ENCODE results near the gene STAB1.

STAB1 gene

DNA sequence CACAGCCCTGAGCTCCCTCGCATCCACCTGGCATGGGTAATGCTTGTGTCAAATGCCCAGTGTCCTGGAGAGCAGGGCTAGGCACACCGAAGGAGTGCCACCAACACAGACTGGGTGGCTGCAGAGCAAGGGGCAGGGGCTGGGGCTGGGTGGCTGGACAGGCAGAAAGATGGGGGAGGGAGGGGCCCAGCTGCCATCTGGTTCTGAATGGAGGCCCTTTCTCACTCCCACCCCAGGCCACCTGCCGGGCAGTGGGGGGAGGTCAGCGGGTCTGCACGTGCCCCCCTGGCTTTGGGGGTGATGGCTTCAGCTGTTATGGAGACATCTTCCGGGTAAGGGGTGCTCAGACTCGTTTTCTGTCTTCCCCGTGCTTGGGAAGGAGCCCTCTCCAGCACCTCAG is 17.0 kb downstream of the STAB1 start:
- no peak for DNase-seq

DNA sequence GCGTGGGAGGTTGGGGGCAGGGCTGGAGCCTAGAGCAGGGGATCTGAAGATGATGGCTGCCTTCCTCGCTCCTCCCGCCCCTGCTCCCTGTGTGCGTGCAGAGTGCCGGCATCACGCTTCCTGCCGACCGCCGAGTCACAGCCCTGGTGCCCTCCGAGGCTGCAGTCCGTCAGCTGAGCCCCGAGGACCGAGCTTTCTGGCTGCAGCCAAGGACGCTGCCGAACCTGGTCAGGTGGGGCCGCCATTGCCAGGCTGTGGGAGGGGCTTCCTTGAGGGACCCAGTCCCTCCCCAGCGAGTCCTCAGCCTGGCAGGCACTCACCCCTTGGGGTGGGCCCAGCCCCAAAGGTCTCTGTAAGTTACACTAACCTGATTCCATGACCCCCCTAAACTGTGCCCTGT is 17.6 kb downstream of the STAB1 start:
- no peak for DNase-seq

DNA sequence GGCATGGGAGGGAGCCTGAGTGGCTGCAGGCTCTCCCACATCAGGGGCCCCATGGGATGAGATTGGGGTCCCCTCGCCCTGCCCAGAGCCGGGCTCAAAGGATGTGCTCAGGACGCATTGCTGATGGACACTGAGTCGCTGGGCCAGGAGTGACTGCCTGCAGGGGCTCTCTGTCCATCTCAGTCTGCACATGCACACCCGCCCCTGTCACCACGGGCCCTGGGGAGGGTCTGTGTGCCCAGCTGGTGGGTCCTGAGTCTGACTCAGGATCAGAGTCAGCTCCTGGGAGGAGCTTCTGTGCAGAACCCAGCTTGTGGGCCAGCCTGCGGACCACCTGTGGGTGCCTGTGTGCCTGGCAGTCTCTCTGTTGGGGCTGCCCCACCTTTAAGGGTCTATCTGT is 18.1 kb downstream of the STAB1 start:
- no peak for DNase-seq

DNA sequence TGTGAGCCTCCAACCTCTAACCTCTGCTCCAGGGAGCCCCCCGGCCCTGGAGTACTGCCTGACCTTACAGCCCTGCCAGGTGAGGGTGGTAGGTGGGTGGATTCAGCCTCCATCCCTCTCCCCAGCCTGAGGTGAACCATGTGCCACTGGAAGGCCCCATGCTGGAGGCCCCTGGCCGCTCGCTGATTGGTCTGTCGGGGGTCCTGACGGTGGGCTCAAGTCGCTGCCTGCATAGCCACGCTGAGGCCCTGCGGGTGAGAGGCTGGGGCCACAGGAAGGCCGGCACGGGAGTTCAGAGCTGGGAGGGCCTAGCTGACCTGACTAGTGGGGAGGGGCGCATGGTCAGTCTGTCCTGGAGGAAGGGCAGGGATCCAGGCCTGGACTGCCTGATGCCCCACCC is 19.4 kb downstream of the STAB1 start:
- no peak for DNase-seq

DNA sequence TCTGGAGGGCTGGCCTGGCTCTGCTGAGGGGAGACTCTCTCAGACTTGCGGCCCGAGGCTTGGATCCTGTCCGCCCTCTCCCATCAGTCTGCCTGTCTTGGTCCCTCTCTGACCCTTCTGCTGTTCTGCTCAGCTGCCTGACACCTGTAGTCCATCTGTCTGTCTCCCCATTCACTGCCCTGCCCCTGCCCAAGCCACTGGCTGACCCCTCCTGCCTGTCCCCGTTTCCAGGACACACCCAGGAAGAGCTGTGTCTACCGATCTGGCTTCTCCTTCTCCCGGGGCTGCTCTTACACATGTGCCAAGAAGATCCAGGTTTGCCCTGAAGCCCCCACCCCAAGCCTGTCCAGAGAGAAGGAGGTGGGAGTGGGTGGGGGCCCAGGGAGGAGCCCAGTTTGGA is 20.1 kb downstream of the STAB1 start:
- DNase-seq, result no peak

DNA sequence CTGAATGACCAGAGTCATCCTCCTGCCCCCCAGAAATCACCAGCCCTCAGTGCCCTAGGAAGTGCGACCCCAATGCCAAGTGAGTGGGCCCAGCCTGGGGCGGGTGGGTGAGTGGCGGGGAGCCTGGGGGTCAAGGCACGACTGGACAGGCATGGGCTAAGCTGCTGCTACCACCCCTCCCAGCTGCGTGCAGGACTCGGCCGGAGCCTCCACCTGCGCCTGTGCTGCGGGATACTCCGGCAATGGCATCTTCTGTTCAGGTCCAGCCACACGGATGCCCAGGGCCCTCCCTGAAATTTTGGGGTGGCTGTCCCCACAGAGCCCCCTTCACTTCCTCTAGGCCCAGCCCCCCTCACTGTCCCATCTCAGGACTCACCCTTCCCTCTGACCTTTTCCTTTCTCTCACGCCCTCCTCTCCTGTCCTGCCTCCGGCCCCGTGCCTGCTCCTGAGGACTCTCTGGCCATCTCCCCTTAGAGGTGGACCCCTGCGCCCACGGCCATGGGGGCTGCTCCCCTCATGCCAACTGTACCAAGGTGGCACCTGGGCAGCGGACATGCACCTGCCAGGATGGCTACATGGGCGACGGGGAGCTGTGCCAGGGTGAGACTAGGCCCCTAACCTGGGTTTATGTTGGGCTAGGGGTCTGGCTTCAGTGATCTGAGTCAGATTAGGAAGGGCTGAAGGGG is 21.5 kb downstream of the STAB1 start:
- no peak for DNase-seq

DNA sequence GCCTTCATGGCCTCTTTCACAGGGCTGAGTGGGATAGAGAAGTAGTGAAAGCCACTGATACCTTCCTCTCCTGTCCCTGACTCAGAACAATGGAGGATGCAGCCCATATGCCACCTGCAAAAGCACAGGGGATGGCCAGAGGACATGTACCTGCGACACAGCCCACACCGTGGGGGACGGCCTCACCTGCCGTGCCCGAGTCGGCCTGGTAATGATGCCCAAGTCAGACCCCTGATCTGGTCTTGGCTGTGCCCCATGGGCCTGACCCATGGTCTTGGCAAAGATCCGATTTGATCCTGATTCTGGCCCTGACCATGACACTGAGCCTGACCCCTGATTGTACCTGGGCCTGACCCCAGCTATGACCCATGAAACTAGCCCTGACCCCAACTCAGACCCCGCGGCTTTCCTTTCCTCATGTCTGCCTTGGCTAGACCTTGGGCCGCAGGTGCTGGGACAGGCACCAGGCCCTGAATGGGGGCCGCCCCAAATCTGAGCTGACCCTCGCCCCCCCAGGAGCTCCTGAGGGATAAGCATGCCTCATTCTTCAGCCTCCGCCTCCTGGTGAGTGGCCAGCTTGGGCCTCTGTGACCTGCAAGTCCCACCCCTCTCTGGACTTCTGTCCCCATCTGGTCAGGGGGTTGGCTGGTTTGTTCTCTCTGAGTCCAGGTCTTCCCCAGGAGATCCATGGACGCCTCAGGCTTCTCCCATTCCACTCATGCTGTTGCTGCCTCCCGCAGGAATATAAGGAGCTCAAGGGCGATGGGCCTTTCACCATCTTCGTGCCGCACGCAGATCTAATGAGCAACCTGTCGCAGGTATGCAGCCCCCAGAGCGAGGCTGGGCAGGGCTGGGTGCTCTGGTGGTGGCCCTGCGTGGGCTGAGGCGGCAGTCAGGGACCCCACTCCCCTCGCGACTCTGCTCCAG is 22.9 kb downstream of the STAB1 start:
- DNase-seq, result no peak

DNA sequence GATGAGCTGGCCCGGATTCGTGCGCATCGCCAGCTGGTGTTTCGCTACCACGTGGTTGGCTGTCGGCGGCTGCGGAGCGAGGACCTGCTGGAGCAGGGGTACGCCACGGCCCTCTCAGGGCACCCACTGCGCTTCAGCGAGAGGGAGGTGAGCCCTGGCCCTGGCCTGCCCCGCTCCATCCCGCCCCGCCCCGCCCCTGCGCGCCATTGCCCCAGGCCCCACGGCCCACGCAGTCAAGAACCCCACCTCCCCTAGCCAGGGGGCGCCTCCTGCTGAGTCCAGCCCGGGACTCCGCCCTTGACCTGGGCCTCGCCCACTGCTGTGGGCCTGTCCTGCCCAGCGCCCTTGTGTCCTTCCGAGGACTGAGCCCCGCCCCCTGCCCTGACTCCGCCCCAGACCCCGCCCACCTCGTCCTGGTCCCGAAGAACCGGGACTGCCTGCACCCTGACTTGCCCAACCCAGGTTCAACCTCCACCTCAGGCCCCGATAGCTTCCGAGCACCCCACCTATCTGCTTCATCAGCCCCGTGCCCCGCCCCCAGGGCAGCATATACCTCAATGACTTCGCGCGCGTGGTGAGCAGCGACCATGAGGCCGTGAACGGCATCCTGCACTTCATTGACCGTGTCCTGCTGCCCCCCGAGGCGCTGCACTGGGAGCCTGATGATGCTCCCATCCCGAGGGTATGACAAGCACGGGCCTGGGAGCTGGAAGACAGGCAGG is 23.7 kb downstream of the STAB1 start:
- no peak for DNase-seq

DNA sequence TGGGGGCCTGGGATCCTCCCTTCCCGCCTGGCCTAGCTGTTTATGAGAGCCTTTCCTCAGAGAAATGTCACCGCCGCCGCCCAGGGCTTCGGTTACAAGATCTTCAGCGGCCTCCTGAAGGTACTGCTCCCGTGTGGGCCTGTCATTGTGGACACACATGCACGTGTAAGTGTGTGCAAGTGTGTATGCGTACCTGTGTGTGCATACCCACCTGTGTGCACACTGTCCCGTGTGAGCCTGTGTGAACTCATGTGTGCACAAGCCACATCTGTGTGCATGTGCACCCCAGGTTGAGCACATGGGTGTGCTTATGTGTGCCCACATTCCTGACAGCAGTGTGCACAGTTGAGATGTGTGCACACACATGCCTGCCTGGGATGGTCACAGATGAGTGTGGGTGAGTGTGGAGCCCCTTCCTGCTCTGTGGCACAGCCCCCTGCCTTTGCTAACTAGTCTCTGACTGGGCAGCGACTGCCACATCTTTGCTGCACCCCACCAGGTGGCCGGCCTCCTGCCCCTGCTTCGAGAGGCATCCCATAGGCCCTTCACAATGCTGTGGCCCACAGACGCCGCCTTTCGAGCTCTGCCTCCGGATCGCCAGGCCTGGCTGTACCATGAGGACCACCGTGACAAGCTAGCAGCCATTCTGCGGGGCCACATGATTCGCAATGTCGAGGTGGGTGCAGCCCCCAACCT is 24.5 kb downstream of the STAB1 start:
- DNase-seq, result no peak

DNA sequence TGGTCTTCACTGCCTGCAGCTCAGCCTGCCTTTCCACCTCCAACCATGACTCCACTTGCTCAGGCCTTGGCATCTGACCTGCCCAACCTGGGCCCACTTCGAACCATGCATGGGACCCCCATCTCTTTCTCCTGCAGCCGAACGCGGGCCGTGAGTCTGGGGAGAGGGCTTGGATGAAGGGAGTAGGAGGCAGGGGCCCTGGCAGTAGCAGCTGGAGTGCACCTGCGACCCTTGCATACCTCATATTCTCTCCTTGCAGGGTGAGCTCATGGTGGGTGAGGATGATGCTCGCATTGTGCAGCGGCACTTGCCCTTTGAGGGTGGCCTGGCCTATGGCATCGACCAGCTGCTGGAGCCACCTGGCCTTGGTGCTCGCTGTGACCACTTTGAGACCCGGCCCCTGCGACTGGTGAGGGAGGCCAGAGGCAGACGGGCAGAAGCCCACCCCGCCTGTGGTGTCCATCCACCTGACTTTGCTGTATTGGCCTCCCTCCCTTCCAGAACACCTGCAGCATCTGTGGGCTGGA is 25.1 kb downstream of the STAB1 start:
- DNase-seq, result no peak

DNA sequence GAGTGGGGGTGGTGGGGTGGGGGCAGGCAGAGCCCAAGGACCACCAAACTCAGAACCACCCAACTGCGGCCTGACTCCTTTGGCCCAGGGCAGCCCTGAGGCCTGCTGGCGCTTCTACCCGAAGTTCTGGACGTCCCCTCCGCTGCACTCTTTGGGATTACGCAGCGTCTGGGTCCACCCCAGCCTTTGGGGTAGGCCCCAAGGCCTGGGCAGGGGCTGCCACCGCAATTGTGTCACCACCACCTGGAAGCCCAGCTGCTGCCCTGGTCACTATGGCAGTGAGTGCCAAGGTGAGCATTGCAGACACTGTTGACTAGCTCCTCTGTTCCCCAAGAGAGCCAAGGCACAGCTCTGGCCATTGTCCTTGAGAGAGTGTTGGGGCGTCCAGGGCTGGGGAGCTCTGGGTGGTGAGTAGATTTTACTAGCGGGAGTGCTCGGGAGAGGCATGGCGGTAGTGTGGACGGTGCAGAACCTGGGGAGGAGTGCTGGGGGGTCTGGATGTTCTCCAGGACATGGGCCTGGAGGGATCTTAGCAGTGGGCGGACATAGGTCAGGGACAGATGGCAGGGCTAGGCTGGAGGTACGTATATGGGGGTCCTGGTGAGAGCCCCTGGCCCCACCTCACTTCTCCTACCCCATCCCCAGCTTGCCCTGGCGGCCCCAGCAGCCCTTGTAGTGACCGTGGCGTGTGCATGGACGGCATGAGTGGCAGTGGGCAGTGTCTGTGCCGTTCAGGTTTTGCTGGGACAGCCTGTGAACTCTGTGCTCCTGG is 25.8 kb downstream of the STAB1 start:
- no peak for DNase-seq

DNA sequence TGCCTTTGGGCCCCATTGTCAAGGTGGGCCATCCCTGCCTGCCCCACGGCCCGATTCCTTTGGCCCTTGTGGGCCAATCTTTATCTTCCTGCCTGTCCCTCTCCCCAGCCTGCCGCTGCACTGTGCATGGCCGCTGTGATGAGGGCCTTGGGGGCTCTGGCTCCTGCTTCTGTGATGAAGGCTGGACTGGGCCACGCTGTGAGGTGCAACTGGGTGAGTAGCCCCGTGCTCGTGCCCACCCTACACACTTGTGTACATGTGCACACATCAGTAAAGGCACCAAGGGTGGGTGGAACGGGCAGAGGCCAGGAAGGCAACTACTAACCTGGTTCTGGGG is 26.3 kb downstream of the STAB1 start:
- DNase-seq, result no peak

DNA sequence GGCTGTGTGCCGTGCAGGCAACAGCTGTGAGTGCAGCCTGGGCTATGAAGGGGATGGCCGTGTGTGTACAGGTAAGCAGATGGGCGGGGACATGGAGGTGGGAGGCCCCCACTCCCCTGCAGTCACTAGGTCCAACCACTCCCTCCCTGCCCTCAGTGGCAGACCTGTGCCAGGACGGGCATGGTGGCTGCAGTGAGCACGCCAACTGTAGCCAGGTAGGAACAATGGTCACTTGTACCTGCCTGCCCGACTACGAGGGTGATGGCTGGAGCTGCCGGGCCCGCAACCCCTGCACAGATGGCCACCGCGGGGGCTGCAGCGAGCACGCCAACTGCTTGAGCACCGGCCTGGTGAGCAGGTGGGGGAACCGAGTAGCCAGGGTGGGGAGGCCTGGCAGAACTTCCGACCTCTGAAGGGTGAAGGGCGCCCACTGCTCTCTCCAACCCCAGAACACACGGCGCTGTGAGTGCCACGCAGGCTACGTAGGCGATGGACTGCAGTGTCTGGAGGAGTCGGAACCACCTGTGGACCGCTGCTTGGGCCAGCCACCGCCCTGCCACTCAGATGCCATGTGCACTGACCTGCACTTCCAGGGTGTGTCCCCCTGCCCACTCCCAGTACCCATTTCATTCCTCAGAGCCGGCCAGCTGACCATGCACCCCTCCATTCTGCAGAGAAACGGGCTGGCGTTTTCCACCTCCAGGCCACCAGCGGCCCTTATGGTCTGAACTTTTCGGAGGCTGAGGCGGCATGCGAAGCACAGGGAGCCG is 26.9 kb downstream of the STAB1 start:
- DNase-seq, result no peak

DNA sequence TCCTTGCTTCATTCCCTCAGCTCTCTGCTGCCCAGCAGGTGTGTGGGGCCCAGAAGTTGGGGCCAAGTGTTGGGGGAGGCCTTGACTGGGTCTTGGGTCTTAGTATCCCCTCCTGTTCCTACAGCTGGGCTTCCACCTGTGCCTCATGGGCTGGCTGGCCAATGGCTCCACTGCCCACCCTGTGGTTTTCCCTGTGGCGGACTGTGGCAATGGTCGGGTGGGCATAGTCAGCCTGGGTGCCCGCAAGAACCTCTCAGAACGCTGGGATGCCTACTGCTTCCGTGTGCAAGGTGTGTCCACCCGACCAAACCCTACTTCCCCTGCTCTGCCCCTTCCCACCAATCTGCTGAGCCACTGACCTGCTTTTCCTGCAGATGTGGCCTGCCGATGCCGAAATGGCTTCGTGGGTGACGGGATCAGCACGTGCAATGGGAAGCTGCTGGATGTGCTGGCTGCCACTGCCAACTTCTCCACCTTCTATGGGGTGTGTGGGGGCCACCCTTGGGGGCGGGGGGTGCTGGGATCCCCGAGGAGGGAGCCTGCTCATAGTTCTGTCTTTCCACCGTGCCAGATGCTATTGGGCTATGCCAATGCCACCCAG is 27.6 kb downstream of the STAB1 start:
- DNase-seq, result no peak

DNA sequence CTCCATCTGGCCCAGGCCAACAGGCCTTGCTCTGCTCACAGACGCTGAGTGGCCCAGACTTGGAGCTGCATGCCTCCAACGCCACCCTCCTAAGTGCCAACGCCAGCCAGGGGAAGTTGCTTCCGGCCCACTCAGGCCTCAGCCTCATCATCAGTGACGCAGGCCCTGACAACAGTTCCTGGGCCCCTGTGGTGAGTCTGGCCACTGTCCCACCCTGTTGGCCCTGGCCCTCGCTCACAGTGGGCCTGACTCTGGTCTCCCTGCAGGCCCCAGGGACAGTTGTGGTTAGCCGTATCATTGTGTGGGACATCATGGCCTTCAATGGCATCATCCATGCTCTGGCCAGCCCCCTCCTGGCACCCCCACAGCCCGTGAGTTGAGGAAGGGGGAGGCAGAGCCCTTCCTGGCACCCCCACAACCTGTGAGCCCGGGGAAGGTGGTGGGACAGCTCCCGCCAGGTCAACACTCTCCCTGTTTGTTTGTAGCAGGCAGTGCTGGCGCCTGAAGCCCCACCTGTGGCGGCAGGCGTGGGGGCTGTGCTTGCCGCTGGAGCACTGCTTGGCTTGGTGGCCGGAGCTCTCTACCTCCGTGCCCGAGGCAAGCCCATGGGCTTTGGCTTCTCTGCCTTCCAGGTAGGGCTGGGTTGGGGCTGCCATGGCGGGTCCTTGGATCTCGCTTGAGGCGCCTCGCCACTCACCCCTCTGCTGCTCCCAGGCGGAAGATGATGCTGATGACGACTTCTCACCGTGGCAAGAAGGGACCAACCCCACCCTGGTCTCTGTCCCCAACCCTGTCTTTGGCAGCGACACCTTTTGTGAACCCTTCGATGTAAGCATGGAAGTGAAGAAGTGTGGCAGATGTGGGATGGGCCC is 28.5 kb downstream of the STAB1 start:
- no peak for DNase-seq

DNA sequence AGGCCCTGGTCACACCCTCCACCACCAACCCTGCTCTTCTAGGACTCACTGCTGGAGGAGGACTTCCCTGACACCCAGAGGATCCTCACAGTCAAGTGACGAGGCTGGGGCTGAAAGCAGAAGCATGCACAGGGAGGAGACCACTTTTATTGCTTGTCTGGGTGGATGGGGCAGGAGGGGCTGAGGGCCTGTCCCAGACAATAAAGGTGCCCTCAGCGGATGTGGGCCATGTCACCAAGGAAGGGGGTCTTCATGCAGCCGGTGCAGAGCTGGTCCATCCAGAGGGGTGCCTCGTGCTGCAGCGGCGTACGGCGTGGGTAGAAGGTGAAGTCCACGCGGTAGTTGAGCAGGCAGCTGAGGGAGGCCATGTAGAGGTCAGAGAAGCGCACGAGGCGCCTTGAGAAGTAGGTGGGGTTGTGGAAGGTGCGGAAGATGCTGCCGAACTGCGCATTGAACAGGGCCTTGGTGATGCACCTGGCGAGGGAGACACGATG is 29.2 kb downstream of the STAB1 start:
- no peak for DNase-seq

DNA sequence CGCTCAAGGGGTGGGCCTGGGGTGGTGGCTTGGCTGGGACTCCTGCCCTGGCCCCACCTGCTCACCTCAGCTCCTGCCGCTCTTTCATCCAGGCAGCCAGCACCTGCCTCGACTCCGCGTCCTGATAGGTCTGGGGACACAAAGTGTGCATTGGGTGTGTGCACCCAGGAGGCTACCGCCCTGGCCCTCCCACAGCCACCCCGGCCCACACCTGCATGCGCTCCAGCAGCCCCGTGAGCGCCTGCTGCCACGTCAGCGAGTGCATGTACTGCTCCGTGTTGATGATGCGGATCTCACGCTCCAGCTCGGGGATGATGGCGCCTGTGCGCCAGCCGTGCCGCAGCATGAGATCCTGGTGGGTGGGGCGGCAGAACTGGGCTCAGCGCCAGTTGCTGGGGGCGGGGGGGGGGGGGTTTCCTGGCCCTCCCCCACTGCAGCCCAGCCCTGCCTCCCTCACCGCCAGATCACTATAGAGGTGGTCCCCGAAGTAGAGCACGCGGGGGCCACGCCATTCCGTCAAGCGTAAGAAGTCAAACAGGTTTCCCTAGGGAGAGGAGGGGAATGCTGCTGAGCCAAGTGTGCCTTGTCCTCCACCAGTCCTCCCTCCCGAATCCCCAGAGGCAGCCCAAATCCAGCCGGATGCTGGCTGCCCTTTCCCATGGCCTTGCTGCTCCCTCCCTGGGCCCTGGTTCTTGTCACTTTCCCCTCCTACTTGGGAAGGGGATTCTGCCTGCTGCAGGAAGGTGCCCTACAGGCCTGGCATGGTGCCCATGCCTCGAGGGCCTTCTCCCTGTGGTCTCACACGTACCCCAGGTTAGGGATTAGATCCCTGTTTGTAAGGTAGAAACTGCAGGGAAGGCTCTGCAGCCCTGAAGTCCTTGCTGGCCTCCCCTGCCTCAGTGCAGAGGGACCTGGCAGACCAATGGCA is 29.9 kb downstream of the STAB1 start:
- no peak for DNase-seq

All from stimulated activated CD4-positive, alpha-beta T cell treated with anti-CD3 and anti-CD28 coated beads, Interleukin-15, amount 100 ng/mL, for 24 hours (primary cell).